ENCODE data around the gene H2AZ2.

DNA sequence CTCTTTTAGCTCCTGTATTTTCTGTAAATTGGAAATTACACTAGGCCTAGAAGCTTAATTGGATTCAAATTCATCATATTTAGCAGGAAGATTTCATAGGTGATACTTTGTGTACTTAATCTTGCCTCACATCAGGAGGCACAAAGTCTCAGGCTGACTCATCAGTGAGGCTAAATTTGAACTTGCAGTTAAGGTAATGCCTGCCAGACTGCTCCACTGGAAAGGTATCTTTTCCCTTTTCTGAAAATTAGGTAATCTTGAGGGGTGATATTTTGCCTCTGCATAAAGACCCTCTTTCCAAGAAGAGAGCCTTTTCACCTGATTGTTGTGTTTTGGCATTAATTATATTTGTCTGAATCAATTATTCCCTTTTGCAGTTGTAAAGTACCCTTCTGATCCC, 36.8 kb downstream of the H2AZ2 start:
- TF ChIP-seq, protein P1, sequence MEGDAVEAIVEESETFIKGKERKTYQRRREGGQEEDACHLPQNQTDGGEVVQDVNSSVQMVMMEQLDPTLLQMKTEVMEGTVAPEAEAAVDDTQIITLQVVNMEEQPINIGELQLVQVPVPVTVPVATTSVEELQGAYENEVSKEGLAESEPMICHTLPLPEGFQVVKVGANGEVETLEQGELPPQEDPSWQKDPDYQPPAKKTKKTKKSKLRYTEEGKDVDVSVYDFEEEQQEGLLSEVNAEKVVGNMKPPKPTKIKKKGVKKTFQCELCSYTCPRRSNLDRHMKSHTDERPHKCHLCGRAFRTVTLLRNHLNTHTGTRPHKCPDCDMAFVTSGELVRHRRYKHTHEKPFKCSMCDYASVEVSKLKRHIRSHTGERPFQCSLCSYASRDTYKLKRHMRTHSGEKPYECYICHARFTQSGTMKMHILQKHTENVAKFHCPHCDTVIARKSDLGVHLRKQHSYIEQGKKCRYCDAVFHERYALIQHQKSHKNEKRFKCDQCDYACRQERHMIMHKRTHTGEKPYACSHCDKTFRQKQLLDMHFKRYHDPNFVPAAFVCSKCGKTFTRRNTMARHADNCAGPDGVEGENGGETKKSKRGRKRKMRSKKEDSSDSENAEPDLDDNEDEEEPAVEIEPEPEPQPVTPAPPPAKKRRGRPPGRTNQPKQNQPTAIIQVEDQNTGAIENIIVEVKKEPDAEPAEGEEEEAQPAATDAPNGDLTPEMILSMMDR (IDR thresholded peaks at IDR 0.05): no peak
- no peak for TF ChIP-seq POLR2A (IDR thresholded peaks at IDR 0.05)
- TF ChIP-seq EP300 (IDR thresholded peaks at IDR 0.05): no peak
